Measurements from ENCODE around the gene TRIM7. TPM values are rescaled to one million over a fixed set of nuclear protein-coding genes. Genes with fewer than 3 reads are reported as not detected.

TRIM7 gene
- total and polyA plus RNA-seq, 7 donors: 0.55 to 5.3 (median 1.2) TPM

DNA sequence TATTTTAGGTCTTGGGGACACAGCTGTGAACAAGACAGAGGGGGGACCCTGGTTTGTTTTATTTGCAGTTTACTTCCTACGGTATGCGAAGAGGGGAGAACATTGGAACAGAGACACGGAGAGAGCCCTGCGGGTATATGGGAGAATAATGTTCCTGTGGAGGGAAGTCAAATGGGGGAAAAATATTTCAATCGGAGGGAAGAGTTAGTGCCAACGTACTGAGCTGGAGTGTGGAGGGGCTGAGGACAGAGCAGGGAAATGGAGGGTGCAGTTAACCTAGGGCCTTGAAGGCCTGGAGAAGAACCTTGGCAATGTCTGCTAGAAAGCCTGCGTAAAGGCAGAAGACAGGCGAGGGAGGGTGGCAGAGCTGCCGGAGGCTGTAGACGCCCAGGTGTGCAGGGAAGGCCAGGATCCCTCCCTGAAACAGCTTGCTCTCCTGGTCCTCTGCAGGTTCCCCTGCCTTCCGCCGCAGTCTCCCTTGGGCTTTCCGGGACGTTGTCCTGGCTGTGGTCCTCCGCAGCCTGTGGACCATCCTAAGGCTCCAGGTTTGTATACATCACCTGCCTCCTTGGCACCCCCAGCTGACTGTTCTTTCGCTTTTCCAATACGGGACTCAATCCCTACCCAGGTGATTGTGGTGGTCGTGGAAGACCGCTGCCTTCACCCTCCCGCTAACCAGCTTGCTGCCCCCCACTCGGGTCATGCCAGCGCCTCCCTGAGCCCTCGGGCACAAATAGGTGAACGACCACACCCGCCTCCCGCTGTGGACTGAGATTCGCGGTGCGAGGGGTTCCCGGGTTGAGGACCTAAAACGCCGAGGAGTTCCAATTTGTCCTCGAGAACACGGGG lies 40.7 kb upstream of the TRIM7 start:
- peaks cover 0 to 81% (median 68%) of the 10 kb centered on the region in 4 donors for H3K4me1 ChIP-seq

DNA sequence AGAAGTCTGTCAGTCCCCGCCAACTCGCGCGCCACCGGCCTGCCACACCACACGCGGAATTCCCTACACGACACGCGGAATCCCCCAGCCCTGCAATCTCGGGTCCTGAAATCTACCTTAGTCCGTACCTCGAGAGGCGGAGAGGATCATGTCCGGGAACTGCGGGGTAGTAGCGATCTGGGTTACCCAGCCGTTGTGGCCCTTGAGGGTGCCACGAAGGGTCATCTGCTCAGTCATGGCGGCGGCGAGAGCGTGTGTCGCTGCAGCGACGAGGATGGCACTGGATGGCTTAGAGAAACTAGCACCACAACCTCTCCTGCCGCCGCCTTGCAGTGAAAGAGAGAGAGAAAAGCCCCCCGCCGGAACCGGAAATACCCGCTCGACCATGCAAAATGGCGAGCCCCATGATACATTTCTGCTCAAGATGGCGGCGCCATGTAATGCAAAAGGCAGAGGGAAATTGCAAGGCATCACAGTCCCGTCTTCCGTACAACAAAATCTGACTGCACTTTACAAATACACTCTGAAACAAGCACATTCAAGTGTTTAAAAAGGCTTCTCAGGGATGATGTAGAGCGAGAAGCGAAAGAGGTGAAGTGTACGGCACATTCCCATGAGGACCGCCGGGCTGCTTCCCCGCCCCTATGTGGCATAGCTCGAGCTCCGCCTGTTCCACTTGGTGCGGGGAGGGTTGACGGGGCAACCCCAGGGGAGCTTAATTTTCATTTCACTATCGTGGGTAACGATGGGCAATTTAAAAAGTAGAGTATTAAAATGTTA lies 38.8 kb upstream of the TRIM7 start, which contains the start of gene RACK1:
Gene RACK1, minus strand, starts transcription at position 343 of the 780 bp plus-strand sequence. Its CDS starts 106 bp downstream, at position 237.
- Histone ChIP-seq H3K9me3 (no peaks in the 10 kb centered on the region), H3K27ac (peak within 1 kb of the TSS; percentile 95 to 99 (median 96)), H3K4me1 (peaks cover 0 to 62% (median 51%) of the 10 kb centered on the region in 4 donors), H3K27me3 (no peaks in the 10 kb centered on the region), H3K36me3 (peaks cover 31 to 35% (median 33%) of the 10 kb centered on the region in 4 donors), H3K4me3 (peak within 1 kb of the TSS; percentile 66 to 79 (median 74))
- WGBS, 2 donors: 0 to 1% methylated on average over 50 of the region's 50 CpGs
- TF ChIP-seq POLR2A (IDR thresholded peaks at IDR 0.05): peak; percentile 54 to 69
- TF ChIP-seq, protein P1, sequence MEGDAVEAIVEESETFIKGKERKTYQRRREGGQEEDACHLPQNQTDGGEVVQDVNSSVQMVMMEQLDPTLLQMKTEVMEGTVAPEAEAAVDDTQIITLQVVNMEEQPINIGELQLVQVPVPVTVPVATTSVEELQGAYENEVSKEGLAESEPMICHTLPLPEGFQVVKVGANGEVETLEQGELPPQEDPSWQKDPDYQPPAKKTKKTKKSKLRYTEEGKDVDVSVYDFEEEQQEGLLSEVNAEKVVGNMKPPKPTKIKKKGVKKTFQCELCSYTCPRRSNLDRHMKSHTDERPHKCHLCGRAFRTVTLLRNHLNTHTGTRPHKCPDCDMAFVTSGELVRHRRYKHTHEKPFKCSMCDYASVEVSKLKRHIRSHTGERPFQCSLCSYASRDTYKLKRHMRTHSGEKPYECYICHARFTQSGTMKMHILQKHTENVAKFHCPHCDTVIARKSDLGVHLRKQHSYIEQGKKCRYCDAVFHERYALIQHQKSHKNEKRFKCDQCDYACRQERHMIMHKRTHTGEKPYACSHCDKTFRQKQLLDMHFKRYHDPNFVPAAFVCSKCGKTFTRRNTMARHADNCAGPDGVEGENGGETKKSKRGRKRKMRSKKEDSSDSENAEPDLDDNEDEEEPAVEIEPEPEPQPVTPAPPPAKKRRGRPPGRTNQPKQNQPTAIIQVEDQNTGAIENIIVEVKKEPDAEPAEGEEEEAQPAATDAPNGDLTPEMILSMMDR (IDR thresholded peaks at IDR 0.05): no peak
- no peak for TF ChIP-seq EP300 (IDR thresholded peaks at IDR 0.05)
- TF ChIP-seq POLR2AphosphoS5 (IDR thresholded peaks at IDR 0.05): peak; percentile 70 to 92 (median 82)
- DNase-seq: peak; percentile 93
- intact Hi-C loops (cut with DNase I): loop anchor here (1.0 kb wide), 1 partner anchor 20 kb away; the partner anchor contains the start of gene TRIM41

More for the DNA sequence above, 40.7 kb upstream of the TRIM7 start:
- no peak for DNase-seq
- peak overlapping the region; percentile 95 to 99 (median 96) for H3K27ac ChIP-seq
- H3K36me3 ChIP-seq: peaks cover 13 to 16% (median 15%) of the 10 kb centered on the region in 4 donors
- 27 to 36% methylated on average over 34 of the region's 34 CpGs for WGBS, 2 donors
- no peaks in the 10 kb centered on the region for H3K27me3 ChIP-seq
- H3K9me3 ChIP-seq: no peaks in the 10 kb centered on the region
- intact Hi-C loops (cut with DNase I): loop anchor here (2.0 to 5.0 kb wide), 2 partner anchors 15 to 433 kb away; partner anchors contain the start of gene TRIM52
- TF ChIP-seq EP300 (IDR thresholded peaks at IDR 0.05) (no peak), POLR2A (IDR thresholded peaks at IDR 0.05) (no peak), POLR2AphosphoS5 (IDR thresholded peaks at IDR 0.05) (no peak)
- TF ChIP-seq, protein P1 (IDR thresholded peaks at IDR 0.05): no peak
- H3K4me3 ChIP-seq: peak overlapping the region; percentile 69 to 92 (median 78)

DNA sequence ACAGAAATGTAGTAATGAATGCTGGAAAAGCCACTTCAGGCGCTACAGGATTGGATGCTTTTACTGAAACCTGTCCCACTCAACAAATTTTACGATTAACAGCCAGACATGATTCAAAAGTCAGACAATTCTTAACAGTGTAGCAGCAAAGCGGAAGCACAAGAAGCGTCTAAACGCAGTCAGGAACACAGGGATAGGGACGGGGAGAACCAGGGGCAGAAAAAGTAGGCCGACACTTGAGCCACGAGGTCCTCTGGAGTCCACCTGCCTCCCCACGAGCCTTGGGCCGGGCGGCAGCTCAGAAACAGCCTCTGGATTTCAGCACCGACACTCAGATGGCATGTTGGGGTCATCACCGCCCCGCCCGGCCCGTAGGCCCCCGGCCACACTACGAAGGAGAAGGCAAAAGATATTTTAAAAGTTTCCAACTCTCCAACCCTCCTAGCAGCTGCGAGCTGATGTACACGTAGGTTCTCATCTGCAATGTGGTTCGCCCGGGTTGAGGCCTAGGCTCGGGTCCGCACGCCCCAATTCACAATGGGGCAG lies 38.1 kb upstream of the TRIM7 start:
- Histone ChIP-seq H3K36me3 (peaks cover 37 to 41% (median 40%) of the 10 kb centered on the region in 4 donors), H3K9me3 (no peaks in the 10 kb centered on the region), H3K4me3 (peak overlapping the region; percentile 66 to 79 (median 74)), H3K27me3 (no peaks in the 10 kb centered on the region), H3K4me1 (peaks cover 0 to 56% (median 44%) of the 10 kb centered on the region in 4 donors), H3K27ac (peak overlapping the region; percentile 95 to 99 (median 96))
- TF ChIP-seq POLR2AphosphoS5 (IDR thresholded peaks at IDR 0.05) (no peak), EP300 (IDR thresholded peaks at IDR 0.05) (no peak), POLR2A (IDR thresholded peaks at IDR 0.05) (no peak)
- TF ChIP-seq, protein P1 (IDR thresholded peaks at IDR 0.05): no peak
- DNase-seq: peak; percentile 73
- WGBS, 2 donors: 0 to 2% methylated on average over 25 of the region's 25 CpGs
- intact Hi-C loops (cut with DNase I): loop anchor here (1.0 kb wide), 1 partner anchor 20 kb away; the partner anchor contains the start of gene TRIM41

DNA sequence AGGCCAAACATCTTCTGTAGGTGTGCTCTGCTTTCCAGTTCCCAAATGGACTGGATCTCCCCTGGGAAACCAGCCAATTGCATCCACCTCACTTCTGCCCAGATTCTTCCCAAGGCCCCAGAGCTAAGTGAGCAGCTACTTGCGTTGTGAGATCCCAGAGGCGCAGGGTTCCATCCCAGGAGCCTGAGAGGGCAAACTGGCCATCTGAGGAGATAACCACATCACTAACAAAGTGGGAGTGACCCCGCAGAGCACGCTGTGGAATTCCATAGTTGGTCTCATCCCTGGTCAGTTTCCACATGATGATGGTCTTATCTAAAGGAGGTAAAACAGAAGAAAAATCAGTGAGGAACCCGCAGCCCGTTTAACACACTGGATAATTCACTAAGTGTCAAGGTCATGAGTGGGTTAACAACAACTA lies 37.0 kb upstream of the TRIM7 start:
- intact Hi-C loops (cut with DNase I): no loop called here
- Histone ChIP-seq H3K9me3 (no peaks in the 10 kb centered on the region), H3K4me3 (peak overlapping the region in 3 of 4 donors; percentile 72 to 79 (median 76)), H3K27me3 (no peaks in the 10 kb centered on the region), H3K27ac (peak overlapping the region; percentile 95 to 99 (median 96)), H3K36me3 (peaks cover 48 to 52% (median 50%) of the 10 kb centered on the region in 4 donors), H3K4me1 (peaks cover 0 to 46% (median 36%) of the 10 kb centered on the region in 4 donors)
- TF ChIP-seq, protein P1 (IDR thresholded peaks at IDR 0.05): no peak
- TF ChIP-seq POLR2A (IDR thresholded peaks at IDR 0.05) (no peak), POLR2AphosphoS5 (IDR thresholded peaks at IDR 0.05) (no peak), EP300 (IDR thresholded peaks at IDR 0.05) (no peak)
- DNase-seq: peak; percentile 60
- 23 to 52% methylated on average over 6 of the region's 6 CpGs for WGBS, 2 donors

All from sigmoid colon (tissue), 7 donors.